ENCODE results near the gene ASMTL.
"Not testable (repeated sequence)": the region's sequence is repeated elsewhere in the genome, so short reads cannot be mapped to it uniquely, and the experiment has no call there.

The ASMTL gene

DNA sequence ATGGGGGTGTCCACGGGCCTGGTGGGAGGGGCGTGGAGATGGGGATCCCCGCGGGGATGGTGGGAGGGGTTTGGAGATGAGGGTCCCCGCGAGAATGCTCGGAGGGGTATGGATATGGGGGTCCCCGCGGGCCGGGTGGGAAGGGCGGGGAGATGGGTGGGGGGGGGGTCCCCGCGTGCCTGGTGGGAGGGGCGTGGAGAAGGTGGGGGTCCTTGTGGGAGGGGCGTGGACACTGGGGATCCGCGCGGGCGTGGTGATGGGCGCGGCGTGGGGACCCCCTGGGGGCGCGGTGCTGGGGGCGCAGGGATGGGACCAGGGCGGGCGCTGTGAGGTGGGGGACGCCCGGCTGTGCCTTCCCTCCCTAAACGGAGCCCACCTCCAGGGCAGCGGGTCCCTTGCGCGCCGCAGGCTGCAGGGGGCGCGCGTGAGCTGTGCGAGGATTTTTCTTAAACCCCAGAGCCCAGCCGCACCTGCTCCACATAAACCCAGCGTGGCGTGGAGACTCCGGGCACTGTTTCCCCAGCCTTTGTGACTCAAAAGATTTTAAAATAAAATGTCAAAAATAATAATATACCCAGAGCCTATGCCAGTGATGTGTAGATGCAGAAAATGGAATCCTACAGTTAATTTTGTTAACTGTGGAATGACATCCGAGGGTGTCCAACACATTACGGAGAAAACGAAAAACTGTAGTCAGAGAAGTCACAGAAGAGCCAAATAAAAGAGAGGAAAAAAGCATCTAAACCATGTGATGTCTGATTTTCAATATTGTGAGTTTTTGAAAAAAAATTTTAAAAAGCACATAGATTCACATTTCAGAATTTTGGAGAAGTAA, 1.5 kb upstream of the ASMTL start:
- peak; percentile 71 for DNase-seq (ENCODE audit: low read depth)

DNA sequence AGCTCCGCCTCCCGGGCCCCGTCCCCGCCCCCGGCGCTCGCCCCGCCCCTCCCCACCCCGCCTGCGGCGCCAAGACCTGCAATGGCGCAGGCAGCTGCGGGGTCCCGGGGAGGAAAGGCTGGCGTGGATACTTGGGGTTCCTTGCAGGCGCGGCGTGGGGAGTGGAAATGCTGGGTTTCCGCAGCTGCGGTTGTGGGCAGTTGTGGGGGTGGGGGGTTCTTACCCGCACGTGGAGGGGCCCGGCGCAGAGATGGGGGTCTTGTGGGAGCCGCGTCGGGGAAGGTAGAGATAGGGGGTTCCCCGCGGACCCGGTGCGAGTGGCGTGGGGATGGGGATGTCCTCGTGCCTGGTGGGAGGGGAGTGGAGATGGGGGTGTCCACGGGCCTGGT, 680 bp upstream of the ASMTL start:
- DNase-seq (ENCODE audit: low read depth) = no peak

DNA sequence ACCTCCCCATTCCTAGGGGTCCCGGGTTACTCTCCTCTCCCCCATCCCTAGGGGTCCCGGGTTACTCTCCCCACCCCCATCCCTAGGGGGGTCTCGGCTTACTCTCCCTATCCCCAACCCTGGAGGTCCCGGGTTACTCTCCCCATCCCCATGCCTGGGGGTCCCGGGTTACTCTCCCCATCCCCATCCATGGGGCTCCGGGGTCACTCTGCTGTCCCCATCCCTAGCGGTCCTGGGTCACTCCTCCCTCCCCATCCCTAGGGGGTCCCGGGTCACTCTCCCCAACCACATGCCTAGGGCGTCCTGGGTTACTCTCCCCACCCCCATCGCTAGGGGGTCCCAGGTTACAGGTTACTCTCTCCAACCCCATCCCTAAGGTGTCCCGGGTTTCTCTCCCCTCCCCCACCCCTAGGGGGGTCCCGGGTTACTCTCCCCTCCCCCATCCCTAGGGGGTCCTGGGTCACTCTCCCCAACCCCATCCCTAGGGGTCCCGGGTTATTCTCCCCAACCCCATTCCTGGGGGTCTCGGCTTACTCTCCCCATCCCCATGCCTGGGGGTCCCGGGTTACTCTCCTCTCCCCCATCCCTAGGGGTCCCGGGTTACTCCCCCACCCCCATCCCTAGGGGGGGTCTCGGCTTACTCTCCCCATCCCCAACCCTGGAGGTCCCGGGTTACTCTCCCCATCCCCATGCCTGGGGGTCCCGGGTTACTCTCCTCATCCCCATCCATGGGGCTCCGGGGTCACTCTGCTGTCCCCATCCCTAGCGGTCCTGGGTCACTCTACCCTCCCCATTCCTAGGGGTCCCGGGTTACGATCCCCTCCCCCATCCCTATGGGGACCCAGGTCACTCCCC, 821 bp downstream of the ASMTL start:
- no peak for DNase-seq (ENCODE audit: low read depth)

- DNase-seq (ENCODE audit: low read depth) = no peak
Measured at GRCh38 chrX:1451251-1451660, 1.5 kb downstream of the ASMTL start.

DNA sequence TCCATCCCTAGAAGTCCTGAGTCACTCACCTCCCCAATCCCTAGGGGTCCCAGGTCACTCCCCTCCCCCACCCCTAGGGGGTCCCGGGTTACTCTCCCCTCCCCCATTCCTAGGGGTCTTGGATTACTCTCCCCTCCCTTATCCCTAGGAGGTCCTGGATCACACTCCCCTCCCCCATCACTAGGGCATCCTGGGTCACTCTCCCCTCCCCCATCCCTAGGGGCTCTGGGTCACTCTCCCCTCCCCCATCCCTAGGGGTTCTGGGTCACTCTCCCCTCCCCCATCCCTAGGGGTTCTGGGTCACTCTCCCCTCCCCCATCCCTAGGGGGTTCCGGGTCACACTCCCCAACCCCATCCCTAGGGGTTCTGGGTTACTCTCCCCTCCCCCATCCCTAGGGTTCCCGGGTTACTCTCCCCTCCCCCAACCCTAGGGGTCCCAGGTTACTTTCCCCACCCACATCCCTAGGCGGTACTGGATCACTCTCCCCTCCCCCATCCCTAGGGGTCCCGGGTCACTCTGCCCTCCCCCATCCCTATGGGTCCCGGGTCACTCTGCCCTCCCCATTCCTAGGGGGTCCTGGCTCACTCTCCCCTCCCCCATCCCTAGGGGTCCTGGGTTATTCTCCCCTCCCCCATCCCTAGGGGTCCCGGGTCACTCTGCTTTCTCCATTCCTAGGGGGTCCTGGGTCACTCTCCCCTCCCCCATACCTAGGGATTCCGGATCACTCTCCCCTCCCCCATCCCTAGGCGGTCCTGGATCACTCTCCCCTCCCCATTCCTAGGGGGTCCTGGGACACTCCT, 2.1 kb downstream of the ASMTL start:
- DNase-seq (ENCODE audit: low read depth) = no peak

DNA sequence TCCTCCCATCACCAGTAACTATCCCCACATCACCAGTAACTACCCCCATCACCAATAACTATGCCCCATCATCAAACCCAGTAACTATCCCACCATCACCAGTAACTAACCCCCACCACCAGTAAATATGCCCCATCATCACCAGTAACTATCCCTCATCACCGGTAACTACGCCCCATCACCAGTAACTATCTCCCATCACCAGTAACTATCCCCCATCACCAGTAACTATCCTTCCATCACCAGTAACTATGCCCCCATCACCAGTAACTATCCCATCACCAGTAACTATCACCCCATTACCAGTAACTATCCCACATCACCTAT, 2.9 kb downstream of the ASMTL start:
- no peak for DNase-seq (ENCODE audit: low read depth)

DNA sequence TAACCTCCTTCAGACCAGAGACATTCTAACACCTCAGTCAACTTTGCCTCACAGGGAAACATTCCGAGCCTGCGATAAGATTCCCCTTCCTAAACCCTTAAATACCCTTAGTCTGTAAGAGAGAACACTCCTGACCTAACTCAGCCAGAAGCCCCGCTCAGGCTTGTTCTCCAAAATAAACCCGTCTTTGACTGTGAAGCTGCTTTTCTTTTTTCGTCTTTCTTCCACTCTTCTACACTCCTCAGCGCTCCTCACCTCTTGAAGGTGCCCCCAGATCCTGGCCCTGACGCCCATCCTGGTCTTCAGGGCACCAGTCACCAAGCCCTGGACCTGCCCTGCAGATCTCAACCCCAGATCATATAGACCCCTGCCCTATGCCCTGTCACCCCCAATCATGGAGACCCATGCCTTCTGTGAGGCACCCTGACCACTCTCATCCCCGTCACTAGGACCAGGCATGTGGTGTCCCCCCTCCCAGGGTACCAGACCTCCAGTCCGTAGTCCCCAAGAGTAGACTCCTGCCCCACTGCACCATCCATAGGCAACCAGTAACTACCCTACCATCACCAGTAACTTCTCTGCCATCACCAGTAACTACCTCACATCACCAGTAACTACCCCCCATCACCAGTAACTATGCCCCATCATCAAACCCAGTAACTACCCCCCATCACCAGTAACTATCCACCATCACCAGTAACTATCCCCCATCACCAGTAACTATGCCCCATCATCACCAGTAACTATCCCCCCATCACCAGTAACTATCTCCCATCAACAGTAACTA, 3.5 kb downstream of the ASMTL start:
- DNase-seq (ENCODE audit: low read depth) = no peak

- not testable (repeated sequence) for DNase-seq (ENCODE audit: low read depth)
Measured at GRCh38 chrX:1448573-1449001, 4.1 kb downstream of the ASMTL start.

- DNase-seq (ENCODE audit: low read depth) = not testable (repeated sequence)
Measured at GRCh38 chrX:1447969-1448572, 4.6 kb downstream of the ASMTL start.

DNA sequence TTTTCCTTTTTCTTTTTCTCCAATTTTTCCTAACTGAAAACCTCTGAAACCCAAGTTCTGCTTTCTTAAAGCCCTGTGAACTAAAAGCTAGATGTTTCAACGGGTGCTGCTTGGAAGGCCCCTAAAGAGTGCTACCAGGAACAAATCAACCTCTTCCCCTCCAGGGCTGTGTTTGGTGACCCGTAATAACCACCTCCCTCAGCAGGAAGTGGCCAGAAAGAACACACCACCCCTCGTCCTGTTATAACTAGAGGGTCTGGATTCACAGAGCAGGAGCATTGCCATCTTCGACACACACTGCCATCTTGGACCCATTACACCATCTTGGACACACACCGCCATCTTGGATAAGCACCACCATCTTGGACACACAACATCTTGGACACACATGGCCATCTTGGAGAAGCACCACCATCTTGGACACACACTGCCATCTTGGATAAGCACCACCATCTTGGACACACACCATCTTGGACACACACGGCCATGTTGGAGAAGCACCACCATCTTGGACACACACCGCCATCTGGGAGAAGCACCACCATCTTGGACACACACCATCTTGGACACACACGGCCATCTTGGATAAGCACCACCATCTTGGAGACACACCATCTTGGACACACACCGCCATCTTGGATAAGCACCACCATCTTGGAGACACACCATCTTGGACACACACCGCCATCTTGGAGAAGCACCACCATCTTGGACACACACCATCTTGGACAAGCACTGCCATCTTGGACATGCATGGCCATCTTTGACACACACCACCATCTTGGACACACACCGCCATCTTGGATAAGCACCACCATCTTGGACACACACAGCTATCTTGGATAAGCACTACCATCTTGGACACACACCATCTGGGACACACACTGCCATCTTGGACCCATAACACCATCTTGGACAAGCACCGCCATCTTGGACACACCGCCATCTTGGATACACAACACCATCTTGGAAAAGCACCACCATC, 5.4 kb downstream of the ASMTL start:
- DNase-seq (ENCODE audit: low read depth) = not testable (repeated sequence)

- DNase-seq (ENCODE audit: low read depth) = no peak
Measured at GRCh38 chrX:1444561-1445500, 7.9 kb downstream of the ASMTL start.

GRCh38 chrX:1443496-1444075, 9.1 kb downstream of the ASMTL start:
- DNase-seq (ENCODE audit: low read depth) = no peak

- DNase-seq (ENCODE audit: low read depth) = no peak
Measured at GRCh38 chrX:1442724-1443367, 9.9 kb downstream of the ASMTL start.

GRCh38 chrX:1442016-1442665, 10.6 kb downstream of the ASMTL start:
- no peak for DNase-seq (ENCODE audit: low read depth)

DNA sequence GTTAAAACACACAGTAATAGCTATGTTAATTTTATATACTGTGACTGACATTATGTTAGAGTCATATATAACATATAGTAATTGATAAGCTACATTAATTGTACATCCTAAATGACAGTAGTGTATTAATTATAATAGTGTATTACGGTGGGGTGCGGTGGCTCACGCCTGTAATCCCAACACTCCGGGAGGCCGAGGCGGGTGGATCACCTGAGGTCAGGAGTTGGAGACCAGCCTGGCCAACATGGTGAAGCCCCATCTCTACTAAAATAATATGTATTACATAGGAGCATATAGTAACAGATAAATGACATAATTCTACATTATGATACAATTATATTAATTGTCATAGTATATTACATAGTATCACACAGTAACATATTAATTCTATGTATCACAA, 12.2 kb downstream of the ASMTL start:
- no peak for DNase-seq (ENCODE audit: low read depth)

DNA sequence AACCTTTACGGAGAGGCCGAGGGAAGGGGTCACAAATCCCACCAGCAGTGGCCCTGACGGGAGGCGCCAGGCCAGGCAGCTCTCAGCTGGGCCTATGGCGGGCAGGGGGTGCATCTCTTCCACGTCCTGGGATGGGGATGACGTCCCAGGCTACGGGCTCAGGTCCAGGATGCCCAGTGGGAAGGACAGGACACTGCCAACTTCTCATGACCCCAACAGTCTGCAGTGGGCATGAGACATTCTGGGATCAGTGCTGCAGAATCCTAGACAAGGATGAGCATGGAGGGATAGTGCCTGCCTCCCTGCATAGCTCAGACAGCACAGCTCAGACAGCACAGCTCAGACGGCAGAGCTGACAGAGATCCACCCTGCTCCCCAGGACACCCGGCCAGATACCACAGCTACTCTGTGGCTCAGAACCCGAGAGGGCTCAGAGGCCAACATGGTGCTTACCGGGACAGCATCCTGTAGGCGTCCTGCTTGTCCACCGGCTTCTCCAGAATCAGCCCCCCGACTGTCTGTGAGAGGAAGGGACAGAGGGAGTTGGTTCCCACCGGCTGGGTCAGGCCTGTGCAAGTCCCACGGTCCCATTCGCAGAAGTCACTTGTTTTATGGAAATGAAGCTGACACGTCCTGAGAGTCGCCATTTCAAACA, 17.3 kb downstream of the ASMTL start:
- DNase-seq (ENCODE audit: low read depth) = no peak

DNA sequence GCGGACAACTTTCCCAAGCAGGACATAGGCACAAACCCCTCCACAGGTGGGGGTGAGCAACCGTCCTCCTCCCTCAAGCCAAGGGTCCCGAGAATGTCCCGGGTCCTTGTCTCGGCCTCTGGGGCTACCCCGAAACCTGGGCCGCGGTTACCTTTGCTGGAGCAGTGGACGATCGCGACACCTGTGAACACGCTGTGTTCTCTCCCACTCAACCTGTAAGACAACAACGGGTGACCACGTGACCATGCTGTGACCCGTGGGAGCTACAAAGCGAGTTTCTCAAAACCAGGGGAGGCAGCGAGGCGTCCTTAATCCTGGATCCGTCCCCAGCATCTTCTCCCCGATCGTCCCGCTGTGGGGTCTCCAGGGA, 17.9 kb downstream of the ASMTL start:
- DNase-seq (ENCODE audit: low read depth) = no peak
